CMK (cell line): ENCODE measurements around the gene YLPM1.
"Not testable (repeated sequence)": the region's sequence is repeated elsewhere in the genome, so short reads cannot be mapped to it uniquely, and the experiment has no call there.

ENCODE experiments used
- DNase-seq: peaks from one replicate; pipeline ENCODE4 v3.0.0-alpha.2; 2010; ENCODE audit warnings: low read depth

Gene YLPM1, protein sequence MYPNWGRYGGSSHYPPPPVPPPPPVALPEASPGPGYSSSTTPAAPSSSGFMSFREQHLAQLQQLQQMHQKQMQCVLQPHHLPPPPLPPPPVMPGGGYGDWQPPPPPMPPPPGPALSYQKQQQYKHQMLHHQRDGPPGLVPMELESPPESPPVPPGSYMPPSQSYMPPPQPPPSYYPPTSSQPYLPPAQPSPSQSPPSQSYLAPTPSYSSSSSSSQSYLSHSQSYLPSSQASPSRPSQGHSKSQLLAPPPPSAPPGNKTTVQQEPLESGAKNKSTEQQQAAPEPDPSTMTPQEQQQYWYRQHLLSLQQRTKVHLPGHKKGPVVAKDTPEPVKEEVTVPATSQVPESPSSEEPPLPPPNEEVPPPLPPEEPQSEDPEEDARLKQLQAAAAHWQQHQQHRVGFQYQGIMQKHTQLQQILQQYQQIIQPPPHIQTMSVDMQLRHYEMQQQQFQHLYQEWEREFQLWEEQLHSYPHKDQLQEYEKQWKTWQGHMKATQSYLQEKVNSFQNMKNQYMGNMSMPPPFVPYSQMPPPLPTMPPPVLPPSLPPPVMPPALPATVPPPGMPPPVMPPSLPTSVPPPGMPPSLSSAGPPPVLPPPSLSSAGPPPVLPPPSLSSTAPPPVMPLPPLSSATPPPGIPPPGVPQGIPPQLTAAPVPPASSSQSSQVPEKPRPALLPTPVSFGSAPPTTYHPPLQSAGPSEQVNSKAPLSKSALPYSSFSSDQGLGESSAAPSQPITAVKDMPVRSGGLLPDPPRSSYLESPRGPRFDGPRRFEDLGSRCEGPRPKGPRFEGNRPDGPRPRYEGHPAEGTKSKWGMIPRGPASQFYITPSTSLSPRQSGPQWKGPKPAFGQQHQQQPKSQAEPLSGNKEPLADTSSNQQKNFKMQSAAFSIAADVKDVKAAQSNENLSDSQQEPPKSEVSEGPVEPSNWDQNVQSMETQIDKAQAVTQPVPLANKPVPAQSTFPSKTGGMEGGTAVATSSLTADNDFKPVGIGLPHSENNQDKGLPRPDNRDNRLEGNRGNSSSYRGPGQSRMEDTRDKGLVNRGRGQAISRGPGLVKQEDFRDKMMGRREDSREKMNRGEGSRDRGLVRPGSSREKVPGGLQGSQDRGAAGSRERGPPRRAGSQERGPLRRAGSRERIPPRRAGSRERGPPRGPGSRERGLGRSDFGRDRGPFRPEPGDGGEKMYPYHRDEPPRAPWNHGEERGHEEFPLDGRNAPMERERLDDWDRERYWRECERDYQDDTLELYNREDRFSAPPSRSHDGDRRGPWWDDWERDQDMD (N-terminal part only)

DNA sequence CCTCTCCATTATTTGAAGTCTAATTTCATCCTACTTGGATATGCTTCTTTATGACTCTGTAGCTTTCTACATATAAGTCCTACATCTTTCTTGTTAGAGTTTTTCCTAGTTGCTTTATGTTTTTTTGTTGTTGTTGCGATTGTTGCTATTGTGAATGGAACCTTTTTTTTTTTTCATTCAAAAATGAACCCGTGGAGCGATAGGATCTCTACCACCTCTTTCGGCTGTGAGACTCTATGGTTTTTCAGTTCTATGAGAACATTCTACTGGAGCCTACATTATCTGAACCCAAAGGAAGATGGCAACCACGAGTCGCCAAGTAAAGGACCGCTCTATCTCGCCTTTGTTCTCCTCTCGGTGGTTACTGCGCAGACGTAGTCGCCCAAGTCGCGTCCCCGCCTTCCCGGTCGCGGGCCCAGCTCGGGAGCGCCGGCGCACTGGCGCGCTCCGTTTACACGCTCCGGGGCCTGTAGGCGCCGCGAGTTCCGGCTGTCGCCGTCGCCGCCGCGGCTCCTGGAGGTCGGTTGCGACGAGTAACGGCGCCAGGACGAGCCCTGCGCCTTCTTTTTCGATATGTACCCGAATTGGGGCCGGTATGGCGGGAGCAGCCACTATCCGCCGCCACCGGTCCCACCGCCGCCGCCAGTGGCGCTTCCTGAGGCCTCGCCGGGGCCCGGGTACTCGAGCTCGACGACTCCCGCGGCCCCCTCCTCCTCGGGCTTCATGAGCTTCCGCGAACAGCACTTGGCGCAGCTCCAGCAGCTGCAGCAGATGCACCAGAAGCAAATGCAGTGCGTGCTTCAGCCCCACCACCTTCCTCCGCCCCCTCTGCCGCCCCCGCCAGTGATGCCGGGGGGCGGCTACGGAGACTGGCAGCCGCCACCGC, at the start of gene YLPM1:
Gene YLPM1, plus strand, starts transcription at position 400 of the 886 bp plus-strand sequence. Its CDS starts 174 bp downstream, at position 574.
- peak; percentile 91 for DNase-seq

DNA sequence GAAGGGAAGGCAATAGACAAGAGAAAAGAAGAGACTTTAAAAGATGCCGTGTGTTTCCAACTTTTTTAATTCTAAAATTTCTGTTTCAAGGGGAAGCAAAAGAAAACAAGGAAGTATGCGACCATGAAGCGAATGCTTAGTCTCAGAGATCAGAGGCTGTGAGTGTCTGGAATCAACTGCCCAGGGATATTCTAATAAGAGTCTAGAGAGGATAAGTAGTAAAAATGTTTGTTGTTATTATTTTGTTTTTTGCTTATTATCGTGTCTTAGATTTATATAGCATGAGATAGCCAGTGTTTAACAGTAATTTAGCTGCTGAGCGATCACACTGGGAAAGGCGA, 49.8 kb upstream of the YLPM1 start:
- DNase-seq, result no peak

DNA sequence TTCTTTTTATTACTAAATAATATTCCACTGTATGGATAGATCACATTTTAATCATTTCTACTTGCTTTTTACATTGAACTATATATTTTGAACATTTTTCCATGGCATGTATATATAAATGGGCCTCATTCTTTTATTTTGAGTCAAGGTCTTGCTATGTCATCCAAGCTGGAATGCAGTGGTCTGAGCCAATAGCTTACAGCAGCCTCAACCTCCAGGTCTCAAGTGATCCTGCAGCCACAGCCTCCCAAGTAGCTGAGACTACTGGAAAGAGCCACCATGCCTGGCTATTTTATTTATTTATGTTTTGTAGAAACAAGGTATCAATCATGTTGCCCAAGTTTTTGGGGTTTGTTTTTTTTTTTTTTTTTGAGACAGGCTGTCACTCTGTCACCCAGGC, 42.6 kb upstream of the YLPM1 start:
- DNase-seq, result no peak

DNA sequence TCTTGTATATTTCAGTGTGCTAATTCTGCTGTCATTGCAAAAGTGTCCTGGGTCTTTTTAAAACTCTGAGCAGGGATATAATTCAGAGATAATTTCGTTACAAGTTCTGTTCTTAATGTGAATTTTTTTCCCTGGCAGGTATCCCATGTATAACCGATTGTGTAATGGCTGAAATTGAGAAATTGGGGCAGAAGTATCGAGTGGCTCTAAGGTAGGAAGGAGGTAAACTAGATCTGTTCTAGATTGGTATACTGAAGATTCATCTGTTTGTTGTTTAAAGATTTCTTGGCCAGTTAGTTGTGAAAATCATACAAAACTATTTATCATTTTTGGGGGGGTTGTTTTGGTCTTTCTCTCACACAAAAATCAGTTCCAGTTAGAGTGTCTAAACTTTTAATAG, 40.0 kb upstream of the YLPM1 start:
- no peak for DNase-seq

DNA sequence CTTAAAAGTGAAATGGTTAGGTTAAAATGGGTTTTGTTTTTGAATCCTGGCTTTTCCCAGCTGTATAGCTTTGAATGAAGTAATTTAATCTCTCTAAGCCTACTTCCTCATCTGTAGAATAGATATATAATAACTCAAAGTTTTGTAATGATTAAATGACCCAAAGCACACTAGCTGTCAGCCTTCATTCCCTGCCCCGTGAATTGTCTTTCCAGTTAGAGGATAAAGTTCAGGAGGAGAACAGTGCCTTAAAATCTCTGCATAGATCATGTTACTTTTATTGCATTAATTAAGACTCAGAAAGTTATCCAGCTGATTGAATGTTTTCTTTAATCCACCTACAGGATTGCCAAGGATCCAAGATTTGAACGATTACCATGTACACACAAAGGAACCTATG, 30.7 kb upstream of the YLPM1 start:
- no peak for DNase-seq

DNA sequence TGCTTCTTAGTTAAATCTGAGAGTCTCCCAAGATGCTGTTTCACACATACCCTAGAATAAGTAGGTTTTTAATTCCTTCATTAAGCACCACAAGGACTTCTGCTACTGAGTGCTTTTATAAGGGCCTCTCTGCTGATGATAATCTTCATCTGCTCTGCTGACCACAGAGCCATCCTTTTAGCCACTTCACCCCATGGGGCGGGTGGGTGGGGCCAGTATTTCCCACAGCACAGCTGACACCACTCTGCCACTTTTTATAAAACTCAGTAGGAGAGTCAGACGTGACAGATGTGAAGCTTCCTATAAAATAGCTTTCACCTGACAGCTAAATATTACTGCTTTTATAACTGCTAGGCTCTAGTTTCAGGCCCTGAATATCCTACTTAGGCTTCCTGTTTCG, 29.9 kb upstream of the YLPM1 start:
- DNase-seq, result no peak

DNA sequence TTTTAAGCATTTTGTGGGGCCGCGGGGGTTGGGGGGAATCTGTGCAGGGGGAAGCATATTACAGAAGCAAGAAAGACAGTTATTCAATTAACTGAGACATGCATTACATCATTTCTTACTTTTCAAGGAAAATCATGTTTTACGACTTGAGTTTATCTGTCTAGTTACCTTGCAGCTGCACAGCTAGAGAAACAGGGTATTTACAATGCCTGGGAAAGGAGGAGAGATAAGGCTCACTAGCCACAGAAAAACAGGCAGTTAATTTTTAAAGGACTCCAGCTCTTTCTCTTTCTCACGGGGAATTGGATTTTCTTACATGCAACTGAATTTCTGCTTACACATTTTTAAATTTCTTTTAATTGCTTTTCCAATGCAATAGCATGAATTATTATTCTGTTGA, 28.0 kb upstream of the YLPM1 start:
- DNase-seq, result no peak

DNA sequence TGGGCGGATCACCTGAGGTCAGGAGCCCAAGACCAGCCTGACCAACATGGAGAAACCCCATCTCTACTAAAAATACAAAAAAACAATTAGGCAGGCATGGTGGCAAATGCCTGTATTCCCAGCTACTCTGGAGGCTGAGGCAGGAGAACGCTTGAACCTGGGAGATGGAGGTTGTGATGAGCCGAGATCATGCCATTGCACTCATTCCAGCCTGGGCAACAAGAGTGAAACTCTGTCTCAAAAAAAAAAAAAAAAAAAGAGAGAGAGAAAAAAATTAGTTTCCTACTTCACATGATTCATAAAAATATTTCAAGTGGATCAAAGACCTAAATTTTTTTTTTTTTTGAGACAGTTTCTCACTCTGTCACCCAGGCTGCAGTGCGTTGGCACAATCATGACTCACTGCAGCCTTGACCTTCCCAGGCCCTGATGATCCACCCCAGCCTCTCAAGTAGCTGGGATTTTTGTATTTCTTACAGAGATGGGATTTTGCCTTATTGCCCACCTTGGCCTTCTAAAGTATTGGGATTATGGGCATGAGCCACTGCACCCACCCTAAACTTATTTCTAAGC, 25.3 kb upstream of the YLPM1 start:
- DNase-seq, result no peak

DNA sequence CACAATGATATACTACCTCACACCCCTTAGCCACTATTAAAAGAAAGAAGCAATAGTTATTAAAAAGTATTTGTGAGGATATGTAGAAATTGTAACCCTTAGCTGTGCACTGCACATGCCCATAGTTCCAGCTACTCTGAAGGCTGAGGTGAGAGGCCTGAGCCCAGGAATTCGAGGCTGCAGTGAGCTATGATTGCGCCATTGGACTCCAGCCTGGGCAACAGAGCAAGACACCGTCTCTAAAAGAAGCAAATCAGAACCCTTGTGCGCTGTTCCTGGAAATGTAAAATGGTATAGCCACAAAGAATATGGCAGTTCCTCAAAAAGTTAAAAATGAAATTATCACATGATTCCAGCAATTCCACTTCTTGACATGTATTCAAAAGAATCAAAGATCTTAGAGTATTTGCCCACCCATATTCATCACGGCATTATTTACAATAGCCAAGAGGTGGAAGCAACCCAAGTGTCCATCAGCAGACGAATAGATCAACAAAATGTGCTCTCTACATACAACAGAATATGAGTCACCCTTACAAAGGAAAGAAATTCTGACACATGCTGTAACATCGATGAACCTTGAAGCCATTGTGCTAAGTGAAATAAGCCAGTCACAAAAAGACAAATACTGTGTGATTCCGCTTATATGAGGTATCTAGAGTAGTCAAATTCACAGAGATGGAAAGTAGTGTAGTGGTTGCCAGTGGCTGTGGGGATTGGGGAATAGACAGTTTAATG, 23.7 kb upstream of the YLPM1 start:
- DNase-seq, result no peak

DNA sequence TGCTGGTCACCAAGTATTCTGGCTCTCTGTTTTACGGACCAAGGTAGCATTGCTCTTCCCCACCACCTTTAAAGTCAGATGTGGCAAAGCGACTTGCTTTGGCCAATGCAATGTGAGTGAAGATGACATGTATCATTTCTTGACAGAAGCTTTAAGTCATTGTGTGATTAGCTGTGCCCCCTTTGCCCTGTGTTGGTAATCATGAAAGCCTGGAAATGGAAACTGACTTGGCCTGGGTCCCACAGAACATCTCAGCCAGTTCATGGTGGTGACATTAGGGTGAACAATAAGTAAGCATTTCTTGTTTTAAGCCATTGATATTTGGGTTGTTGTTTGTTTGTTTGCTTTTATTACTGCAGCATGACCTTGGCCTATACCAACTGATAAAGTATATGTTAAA, 15.9 kb upstream of the YLPM1 start:
- no peak for DNase-seq

DNA sequence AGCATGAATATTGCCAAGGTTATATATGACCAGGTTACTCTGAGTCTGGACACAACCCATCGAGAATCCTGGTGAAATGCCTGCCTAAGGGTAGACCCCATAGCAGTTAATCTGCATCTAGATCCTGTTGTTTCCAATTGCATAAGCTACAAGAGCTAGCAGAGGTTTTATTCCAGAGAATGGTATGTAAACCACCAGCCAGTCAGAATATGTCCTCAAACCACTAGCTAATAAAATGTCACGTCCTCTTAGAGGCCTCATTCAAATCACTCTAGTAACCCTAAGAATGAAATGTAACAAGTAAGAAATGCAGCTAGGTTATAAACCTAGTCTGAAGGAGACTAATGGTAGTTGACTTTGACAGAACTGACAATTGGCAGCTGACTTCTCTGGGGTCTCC, 9.0 kb upstream of the YLPM1 start:
- DNase-seq, result no peak

DNA sequence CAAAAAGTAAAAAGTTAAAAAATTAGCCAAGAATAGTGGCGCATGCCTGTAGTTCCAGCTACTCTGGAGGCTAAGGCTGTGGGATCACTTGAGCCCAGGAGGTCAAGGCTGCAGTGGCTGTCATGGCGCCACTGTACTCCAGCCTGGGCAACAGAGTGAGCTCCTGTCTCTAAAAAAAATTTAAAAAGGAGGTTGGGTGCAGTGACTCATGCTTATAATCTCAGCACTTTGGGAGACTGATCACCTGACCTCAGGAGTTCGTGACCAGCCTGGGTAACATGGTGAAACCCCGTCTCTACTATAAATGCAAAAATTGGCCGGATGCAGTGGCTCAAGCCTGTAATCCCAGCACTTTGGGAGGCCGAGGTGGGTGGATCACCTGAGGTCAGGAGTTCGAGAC, 8.2 kb upstream of the YLPM1 start:
- DNase-seq, result no peak

DNA sequence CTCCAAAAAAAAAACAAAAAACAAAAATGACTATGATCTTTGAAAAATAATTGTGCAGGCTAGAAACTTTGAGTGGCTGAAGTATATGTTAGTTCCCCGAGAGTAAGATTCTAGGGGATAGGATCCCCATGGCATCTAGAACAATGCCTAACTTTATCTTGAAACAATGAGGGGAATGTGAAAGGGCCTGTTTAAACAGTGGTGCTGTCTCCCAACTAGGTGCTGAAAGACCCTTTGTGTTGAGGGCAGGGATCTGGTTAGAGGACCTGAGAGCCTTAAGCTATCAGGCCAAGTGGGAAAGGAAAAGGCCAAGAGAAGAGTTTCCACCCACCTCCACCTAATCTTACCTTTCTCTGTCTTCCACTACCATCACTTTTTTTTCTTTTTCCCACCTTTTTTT, 6.8 kb upstream of the YLPM1 start:
- no peak for DNase-seq

DNA sequence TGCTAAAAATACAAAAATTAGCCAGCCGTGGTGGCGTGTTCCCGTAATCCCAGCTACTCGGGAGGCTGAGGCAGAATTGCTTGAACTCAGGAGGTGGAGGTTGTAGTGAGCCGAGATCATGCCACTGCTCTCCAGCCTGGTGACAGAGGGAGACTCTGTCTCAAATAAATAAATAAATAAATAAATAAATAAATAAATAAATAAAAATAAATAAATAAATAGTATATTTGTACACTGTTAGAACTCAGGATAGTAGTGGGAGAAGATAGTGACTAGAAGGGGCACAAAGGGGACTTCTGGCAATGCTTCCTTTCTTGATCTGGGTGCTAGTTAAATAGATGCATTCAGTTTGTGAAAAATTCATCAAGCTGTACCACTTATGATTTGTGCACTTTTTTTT, 4.6 kb upstream of the YLPM1 start:
- not testable (repeated sequence) for DNase-seq

DNA sequence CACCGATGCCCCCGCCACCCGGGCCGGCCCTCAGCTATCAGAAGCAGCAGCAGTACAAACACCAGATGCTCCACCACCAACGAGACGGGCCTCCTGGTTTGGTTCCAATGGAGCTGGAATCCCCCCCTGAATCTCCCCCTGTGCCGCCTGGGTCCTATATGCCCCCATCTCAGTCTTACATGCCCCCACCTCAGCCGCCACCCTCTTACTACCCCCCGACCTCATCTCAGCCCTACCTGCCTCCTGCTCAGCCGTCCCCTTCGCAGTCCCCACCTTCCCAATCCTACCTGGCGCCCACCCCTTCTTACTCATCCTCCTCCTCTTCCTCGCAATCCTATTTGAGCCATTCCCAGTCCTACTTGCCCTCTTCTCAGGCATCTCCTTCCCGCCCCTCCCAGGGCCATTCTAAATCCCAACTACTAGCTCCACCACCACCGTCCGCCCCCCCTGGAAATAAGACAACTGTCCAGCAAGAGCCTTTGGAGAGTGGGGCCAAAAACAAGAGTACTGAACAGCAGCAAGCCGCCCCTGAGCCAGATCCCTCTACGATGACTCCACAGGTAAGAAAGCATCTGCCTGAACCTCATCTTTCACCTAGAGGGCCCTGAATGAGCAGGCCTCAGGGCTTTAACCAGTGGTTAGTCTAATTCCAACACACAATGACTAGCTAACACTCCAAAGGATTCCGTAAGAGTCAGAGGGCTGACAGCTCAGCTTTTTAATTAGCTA, 851 bp downstream of the YLPM1 start:
- no peak for DNase-seq

DNA sequence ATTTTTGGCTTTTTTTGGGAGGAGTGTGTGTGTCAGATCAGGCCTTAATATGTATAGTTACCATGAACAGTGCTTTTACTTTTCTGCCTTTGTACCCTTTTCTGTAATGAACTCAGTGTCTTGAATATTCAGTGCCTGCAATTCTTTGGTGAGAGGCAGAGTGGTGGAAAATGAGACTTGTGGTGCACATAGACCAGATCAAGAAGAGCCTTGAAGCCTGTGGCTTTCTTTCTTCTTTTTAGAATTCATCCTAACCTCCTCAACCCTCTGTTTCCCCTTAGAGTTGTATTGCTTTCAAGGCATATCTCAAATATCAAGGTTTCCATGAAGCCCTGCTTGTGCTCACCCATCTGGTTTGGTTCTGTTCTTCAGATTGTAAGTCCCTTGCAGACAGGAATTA, 2.6 kb downstream of the YLPM1 start:
- no peak for DNase-seq

DNA sequence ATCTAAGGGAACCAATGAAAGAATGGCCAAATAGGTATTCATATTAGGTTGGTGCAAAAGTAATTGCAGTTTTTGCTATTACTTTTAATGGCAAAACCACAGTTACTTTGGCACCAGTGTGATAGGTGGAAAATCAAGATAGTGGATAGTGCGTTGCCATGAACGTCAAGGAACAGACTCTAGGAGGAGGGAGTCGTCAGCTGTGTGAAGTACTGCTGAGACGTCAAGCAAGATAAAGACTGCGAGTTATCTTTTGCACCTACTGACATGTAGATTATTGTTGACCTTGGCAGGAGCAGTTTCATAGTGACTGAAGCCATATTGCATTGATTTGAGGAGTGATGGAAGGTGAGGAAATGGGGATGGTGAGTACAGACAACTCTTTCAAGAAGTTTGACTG, 8.3 kb downstream of the YLPM1 start:
- no peak for DNase-seq

DNA sequence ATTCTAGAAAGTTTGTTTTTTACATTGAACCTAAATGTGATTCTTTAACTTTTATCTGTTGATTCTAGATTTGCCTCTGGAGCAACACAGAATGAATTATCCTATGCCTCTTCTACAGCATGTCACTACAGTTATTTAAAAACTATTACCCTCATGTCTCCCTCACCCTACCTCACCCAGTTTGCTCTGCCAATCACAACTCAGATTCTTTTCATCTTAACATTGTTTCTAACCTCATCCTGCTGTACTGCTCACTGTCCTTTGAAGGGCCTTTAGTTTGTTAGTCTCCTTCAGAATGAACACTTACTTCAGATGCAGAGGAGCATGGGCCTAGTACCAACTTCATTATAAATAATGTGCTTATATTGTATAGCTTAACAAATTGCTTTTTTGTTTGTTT, 21.5 kb downstream of the YLPM1 start:
- DNase-seq, result no peak

DNA sequence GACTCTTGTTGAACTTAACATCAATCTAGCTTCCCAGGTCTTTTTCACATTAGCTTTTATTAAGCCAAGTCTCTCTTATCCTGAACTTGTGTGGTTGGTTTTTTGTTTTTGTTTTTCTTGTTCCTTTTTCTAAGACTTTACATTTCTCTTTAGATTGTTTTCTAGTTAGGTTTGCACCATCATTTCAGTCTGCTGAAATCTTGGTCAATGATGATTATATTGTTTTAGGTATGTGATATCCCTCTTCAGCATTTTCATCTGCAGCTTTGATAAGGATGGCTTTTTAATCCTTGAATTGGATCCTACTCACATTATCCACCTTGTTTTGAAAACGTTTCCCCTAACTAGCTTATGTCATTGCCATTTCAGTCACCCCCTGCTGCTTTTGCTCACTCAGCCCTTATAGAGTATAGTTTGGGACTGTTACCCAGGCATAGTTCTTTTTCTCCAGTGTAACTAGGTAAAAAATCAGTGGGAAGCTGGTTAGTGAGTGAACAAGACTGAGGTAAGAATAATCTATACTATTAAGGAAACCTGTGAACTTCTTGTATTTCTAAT, 22.0 kb downstream of the YLPM1 start:
- DNase-seq, result no peak
